GM21619 (cell line): Measurements from ENCODE around the gene CFAP43.

Source experiments
- ATAC-seq: cut with Tn5 transposase; IDR thresholded peaks from one replicate; pipeline ENCODE4 v1.9.1; 2021; ENCODE audit not compliant: unreplicated experiment

CFAP43 gene

GRCh38 chr10:104231784-104232612, at the start of gene CFAP43:
TSS of gene CFAP43 (minus strand) at chr10:104232364. CDS start at chr10:104232246, 118 bp downstream.
- ATAC-seq = peak; percentile 100

GRCh38 chr10:104281694-104282093, 49.5 kb upstream of the CFAP43 start:
- no peak for ATAC-seq

GRCh38 chr10:104279550-104280259, 47.5 kb upstream of the CFAP43 start:
- no peak for ATAC-seq

- no peak for ATAC-seq
Measured at GRCh38 chr10:104277785-104278184, 45.6 kb upstream of the CFAP43 start.

GRCh38 chr10:104276192-104276591, 44.0 kb upstream of the CFAP43 start:
- ATAC-seq = no peak

- peak; percentile 82 for ATAC-seq
Measured at GRCh38 chr10:104274762-104275721, 42.9 kb upstream of the CFAP43 start.

GRCh38 chr10:104273899-104274575, 41.9 kb upstream of the CFAP43 start:
- no peak for ATAC-seq

- ATAC-seq = no peak
Measured at GRCh38 chr10:104273286-104273685, 41.1 kb upstream of the CFAP43 start.

GRCh38 chr10:104268713-104269645, 36.8 kb upstream of the CFAP43 start, which contains the start of gene GSTO2:
TSS of gene GSTO2 (plus strand) at chr10:104269184. CDS start at chr10:104274916, 5,732 bp downstream.
- peak; percentile 98 for ATAC-seq

GRCh38 chr10:104268405-104268712, 36.2 kb upstream of the CFAP43 start:
- ATAC-seq = no peak

GRCh38 chr10:104267721-104268404, 35.7 kb upstream of the CFAP43 start:
- no peak for ATAC-seq

GRCh38 chr10:104264783-104265182, 32.6 kb upstream of the CFAP43 start:
- ATAC-seq = no peak

- no peak for ATAC-seq
Measured at GRCh38 chr10:104262055-104262454, 29.9 kb upstream of the CFAP43 start.

GRCh38 chr10:104260775-104261115, 28.6 kb upstream of the CFAP43 start:
- ATAC-seq = no peak

GRCh38 chr10:104259999-104260774, 28.0 kb upstream of the CFAP43 start:
- no peak for ATAC-seq

- no peak for ATAC-seq
Measured at GRCh38 chr10:104259456-104259855, 27.3 kb upstream of the CFAP43 start.

- no peak for ATAC-seq
Measured at GRCh38 chr10:104258209-104258608, 26.0 kb upstream of the CFAP43 start.

GRCh38 chr10:104257235-104257634, 25.1 kb upstream of the CFAP43 start:
- ATAC-seq = no peak
